ENCODE measurements around the gene RARG. TPM values are rescaled to one million over a fixed set of nuclear protein-coding genes. Genes with fewer than 3 reads are reported as not detected.

Gene RARG
- total RNA-seq, 4 donors from 2014 or later, result 160 to 207 (median 199) TPM

DNA sequence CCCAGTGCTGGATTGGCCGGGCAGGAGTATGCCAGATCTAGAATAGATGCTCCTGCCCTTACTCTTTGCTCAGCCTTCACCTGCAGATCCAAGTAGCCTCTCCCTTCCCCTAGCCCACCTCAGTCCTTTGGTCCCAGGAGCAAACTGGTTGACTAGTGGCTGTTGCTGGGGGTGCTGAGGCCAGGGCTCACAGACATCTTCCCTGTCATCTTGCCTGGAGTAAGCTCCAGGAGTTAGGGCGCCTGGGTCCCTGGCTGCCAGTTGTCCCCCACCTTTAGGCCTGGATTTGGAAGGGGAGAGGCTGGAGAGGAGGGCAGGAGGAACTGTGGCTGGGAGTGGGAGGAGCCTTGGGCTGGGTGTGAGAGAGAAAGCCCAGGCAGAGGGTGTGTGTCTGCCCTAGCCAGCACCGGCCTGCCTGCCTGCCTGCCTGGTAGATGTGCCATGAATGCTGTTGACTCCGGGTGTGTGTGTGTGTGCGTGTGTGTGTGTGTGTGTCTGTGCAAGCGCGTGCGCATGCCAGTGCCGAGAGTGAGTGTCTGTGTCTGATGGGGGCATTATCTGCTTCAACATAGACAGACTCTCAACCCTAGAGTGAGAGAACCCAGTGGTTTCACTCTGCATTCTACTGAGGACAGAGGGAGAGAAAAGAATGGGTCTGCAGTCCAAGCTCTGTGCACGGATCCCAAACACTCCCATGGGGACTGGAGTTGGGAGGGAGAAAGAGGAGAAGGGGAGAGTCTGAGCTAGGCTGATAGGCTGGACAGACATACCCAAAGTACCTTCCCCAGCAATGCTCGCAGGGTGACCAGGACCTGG is 845 bp upstream of the RARG start:
- intact Hi-C loops (cut with DNase I; ENCODE audit: low total_unique reads), result no loop called here

DNA sequence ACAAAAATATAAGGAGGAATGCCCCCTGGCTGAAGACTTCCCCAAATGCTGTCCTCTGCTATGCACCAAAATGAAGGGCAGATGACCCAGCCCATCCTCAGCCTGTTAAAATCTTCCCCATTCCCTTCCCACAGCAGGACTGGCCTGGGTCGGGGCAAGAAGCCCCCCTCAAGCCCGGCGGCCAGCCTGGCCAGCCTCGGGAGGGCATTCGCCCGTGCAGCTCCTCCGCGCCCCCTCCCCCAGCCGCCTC is 413 bp downstream of the RARG start:
- intact Hi-C loops (cut with DNase I; ENCODE audit: low total_unique reads), result no loop called here
- DNase-seq (ENCODE audit: low spot score in 2 of 2), result no peak
- TF ChIP-seq, protein P1, sequence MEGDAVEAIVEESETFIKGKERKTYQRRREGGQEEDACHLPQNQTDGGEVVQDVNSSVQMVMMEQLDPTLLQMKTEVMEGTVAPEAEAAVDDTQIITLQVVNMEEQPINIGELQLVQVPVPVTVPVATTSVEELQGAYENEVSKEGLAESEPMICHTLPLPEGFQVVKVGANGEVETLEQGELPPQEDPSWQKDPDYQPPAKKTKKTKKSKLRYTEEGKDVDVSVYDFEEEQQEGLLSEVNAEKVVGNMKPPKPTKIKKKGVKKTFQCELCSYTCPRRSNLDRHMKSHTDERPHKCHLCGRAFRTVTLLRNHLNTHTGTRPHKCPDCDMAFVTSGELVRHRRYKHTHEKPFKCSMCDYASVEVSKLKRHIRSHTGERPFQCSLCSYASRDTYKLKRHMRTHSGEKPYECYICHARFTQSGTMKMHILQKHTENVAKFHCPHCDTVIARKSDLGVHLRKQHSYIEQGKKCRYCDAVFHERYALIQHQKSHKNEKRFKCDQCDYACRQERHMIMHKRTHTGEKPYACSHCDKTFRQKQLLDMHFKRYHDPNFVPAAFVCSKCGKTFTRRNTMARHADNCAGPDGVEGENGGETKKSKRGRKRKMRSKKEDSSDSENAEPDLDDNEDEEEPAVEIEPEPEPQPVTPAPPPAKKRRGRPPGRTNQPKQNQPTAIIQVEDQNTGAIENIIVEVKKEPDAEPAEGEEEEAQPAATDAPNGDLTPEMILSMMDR (IDR thresholded peaks at IDR 0.05), result no peak
- TF ChIP-seq POLR2A (IDR thresholded peaks at IDR 0.05), result no peak
- peak overlapping the region; percentile 55 for H3K4me3 ChIP-seq (ENCODE audit: low read depth, poor library complexity, severe bottlenecking)
- WGBS, 2 donors, result 0 to 3% methylated on average over 4 to 9 of the region's 9 CpGs

More for the DNA sequence above, 845 bp upstream of the RARG start:
- no peak overlapping the region for H3K4me3 ChIP-seq (ENCODE audit: low read depth, poor library complexity, severe bottlenecking)
- DNase-seq (ENCODE audit: low spot score in 2 of 2), result peak in 1 of 2 donors; percentile 94
- TF ChIP-seq, protein P1 (IDR thresholded peaks at IDR 0.05), result no peak
- TF ChIP-seq POLR2A (IDR thresholded peaks at IDR 0.05), result no peak
- 9 to 13% methylated on average over 11 of the region's 11 CpGs for WGBS, 2 donors

DNA sequence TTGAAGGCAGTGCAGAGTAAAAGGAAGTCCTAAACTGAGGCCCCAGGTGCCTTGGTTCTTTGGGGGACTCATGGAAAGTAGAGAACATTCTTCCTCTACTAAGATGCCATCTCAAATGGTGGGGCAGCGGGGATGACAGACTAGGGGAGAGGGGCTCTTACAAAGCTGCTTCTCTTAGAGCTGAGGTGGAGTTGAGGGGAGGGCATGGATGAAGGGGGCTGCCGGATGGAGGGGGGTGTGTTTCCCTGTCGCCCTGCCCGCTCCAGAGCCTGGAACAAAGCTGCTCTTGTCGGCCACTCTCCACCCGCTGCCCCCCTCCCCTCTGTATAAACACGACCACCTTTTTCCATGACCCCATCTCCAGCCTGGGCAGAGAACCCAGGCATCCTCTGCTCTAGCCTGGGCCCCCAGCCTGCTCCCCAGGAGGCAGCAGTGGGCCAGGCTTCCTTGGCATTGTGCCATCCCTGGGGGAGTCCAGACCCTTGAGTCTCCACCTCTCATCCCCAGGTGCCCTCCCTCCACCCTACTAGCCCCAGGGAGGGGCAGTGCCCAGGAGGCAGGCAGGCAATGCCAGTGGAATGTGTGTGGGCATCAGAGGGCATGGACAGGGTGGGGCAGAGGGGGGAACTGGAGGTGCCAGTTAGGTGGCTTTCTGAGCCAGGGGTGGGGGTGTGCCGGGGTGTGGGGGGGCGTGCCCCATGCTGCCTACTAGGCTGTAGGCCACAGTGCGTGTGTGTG is 1.7 kb downstream of the RARG start:
- no peak overlapping the region for H3K4me3 ChIP-seq (ENCODE audit: low read depth, poor library complexity, severe bottlenecking)
- TF ChIP-seq POLR2A (IDR thresholded peaks at IDR 0.05), result no peak
- TF ChIP-seq, protein P1 (IDR thresholded peaks at IDR 0.05), result no peak
- intact Hi-C loops (cut with DNase I; ENCODE audit: low total_unique reads), result no loop called here
- peak; percentile 76 to 91 for DNase-seq (ENCODE audit: low spot score in 2 of 2)
- WGBS, 2 donors, result 27 to 35% methylated on average over 7 to 8 of the region's 10 CpGs

DNA sequence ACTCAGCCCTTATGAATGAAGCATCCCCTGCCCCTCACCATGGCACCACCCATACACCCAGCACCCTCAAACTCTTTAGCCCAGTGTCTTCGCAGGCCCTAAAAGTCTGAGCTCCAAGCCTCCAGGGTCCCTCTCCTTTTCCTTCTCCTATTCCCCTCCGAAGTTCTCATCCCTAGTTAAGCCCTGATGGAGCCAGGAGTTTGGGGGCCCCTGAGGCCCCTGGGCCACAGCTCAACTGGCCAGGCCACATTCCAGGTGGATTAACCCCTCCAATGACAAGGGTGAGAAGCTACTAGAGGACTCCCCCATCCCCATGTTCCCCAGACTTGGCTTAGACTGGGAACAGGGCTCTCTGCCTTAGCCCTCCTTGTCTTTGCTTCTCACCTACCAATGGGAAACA is 2.6 kb downstream of the RARG start:
- WGBS, 2 donors, result 68 to 76% methylated on average over 2 of the region's 2 CpGs
- H3K4me3 ChIP-seq (ENCODE audit: low read depth, poor library complexity, severe bottlenecking), result no peak overlapping the region
- TF ChIP-seq, protein P1 (IDR thresholded peaks at IDR 0.05), result no peak
- TF ChIP-seq POLR2A (IDR thresholded peaks at IDR 0.05), result no peak

DNA sequence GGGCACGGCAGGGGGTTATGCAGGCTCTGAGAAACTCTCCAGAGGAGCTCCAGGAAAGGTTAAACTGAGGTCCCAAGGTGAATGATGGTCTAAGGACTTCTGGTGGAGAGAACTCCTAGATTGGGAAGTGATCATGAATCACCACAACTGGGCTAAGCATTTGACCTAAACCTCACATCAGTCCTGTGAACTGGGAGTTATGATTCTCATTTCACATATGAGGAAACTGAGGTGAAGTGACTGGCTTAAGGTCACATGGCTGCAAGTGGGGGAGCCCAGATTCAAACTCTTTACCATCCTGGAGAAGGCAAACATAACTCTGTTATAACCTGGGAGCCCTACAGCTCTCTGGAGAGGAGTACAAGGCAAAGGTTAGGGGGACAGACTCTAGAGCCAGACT is 4.2 kb downstream of the RARG start:
- DNase-seq (ENCODE audit: low spot score in 2 of 2), result no peak
- H3K4me3 ChIP-seq (ENCODE audit: low read depth, poor library complexity, severe bottlenecking), result no peak overlapping the region
- 62 to 73% methylated on average over 1 of the region's 1 CpG for WGBS, 2 donors
- intact Hi-C loops (cut with DNase I; ENCODE audit: low total_unique reads), result no loop called here
- TF ChIP-seq POLR2A (IDR thresholded peaks at IDR 0.05), result no peak

More for the DNA sequence above, 2.6 kb downstream of the RARG start:
- intact Hi-C loops (cut with DNase I; ENCODE audit: low total_unique reads), result no loop called here
- no peak for DNase-seq (ENCODE audit: low spot score in 2 of 2)

DNA sequence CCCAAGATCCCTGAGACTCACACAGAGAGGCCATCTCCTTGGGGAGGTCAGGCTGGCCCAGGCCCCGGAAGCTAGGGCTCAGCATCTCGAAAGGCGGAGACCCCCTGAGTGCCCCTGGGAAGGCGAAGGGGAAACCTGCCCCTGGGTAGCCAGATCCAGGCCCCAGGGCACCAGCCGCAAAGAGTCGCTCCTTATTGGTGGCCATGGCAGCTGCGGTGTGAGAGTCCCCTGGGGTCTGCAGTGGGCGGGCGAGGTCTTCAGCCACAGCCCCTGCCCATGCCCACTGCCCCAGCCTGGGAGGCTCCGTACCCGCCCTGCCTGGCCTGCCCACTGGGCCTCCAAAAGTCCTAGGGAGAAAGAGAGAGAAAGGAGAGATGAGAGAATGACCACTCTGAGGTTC is 4.7 kb downstream of the RARG start:
- no peak for DNase-seq (ENCODE audit: low spot score in 2 of 2)
- 92 to 94% methylated on average over 5 to 11 of the region's 11 CpGs for WGBS, 2 donors
- no peak overlapping the region for H3K4me3 ChIP-seq (ENCODE audit: low read depth, poor library complexity, severe bottlenecking)
- TF ChIP-seq, protein P1 (IDR thresholded peaks at IDR 0.05), result no peak
- no peak for TF ChIP-seq POLR2A (IDR thresholded peaks at IDR 0.05)
- intact Hi-C loops (cut with DNase I; ENCODE audit: low total_unique reads), result no loop called here
